Suprapubic skin (tissue), 4 donors: ENCODE results near the gene PMPCA.

Experiments
- CTCF ChIP-seq, 2 donors: fragments of 200-600 bp in 1 of 2; fragments of 450-650 bp in 1 of 2; sonication (generic) in 1 of 2; IDR thresholded peaks; one replicate each; pipeline ENCODE4 v1.5.1; 2016 to 2019; ENCODE audit warnings: antibody characterized with exemption in 2 of 2, mild to moderate bottlenecking in 1 of 2, moderate library complexity in 1 of 2
- EP300 ChIP-seq: sonication (generic); formaldehyde crosslinking; IDR thresholded peaks from one replicate; pipeline ENCODE4 v1.6.1; 2017; ENCODE audit warnings: antibody characterized with exemption
- POLR2A ChIP-seq, 2 donors: fragments of 450-650 bp; IDR thresholded peaks; one replicate each; pipeline ENCODE4 v1.6.1; 2017; ENCODE audit warnings: antibody characterized with exemption in 2 of 2, mild to moderate bottlenecking in 2 of 2, moderate library complexity in 2 of 2
- POLR2AphosphoS5 ChIP-seq, 3 donors: sonication (generic); formaldehyde crosslinking; IDR thresholded peaks; one replicate each; pipeline ENCODE4 v1.6.1; 2017; ENCODE audit warnings: antibody characterized with exemption in 3 of 3

DNA sequence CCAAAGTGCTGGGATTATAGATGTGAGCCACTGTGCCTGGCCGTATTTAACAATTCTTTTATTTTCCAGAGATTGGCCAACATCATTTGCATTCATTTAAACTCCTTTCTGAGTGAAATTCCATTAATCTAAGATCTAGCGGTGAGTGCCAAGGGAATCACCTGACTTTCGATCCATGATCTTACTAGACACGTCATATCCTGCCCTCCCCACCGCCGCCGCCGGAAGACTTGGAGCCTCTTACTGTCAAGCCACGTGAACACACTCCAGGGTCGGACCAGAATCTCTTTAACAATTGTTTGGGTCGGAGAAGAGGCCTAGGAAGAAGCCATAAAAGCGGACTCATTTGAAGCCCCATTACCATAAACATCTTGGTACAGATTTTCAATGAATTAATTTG lies 16.3 kb downstream of the PMPCA start:
- no peak for TF ChIP-seq POLR2AphosphoS5 (IDR thresholded peaks at IDR 0.05)
- TF ChIP-seq POLR2A (IDR thresholded peaks at IDR 0.05), result no peak
- no peak for TF ChIP-seq EP300
- no peak for TF ChIP-seq CTCF (IDR thresholded peaks at IDR 0.05)
